Measurements from ENCODE around the gene RAB3GAP2. TPM values are rescaled to one million over a fixed set of nuclear protein-coding genes. Genes with fewer than 3 reads are reported as not detected.

Gene RAB3GAP2
- total and polyA plus RNA-seq, 9 donors, result 15.6 to 23.3 (median 19.3) TPM

DNA sequence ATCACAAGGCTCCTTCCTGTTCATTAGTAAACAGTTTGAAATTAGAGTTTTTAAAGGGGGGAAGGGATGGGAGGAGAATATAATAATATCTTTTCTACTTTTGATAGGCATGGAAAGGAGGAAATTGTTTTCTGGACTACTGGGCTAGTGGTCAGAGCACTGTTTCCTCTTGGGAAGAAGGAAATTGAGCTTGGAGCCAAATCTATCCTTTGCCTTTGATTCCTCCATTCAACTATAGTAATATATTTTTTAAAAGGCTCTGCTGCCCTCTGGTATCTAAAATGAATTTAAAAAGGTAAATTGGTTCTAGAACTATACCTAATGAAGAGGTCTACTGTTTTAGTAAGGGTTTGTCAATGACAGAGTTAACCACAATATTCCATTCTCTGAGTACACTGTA is 172.4 kb downstream of the RAB3GAP2 start:
- H3K4me3 ChIP-seq (ENCODE audit: low read length), result no peak overlapping the region
- H3K27ac ChIP-seq (ENCODE audit: low read length), result no peak overlapping the region
- DNase-seq, result no peak
- no peaks in the 10 kb centered on the region for H3K9me3 ChIP-seq (replicated peaks; ENCODE audit: control insufficient read depth, low read depth, low read length)
- peaks cover 7% of the 10 kb centered on the region for H3K4me1 ChIP-seq (ENCODE audit: control insufficient read depth, insufficient read depth, low read length)
- H3K36me3 ChIP-seq (ENCODE audit: control insufficient read depth, insufficient read depth, low read length), result peaks cover 33% of the 10 kb centered on the region
- H3K27me3 ChIP-seq (ENCODE audit: control insufficient read depth, insufficient read depth, low read length), result no peaks in the 10 kb centered on the region

Other genes with a start within 250 kb of the RAB3GAP2 start
- gene EPRS1, start 225.9 kb downstream of the RAB3GAP2 start, total RNA-seq, result 76.4 TPM
- 100 to 1,000 TPM in 2 of 8 donors, 10 to 100 TPM in 6; 71.9 to 102 (median 89.3) TPM for gene EPRS1, start 225.9 kb downstream of the RAB3GAP2 start, polyA plus RNA-seq (ENCODE audit: insufficient read depth in 1 of 8, insufficient read length in 8 of 8, low replicate concordance in 1 of 8)
- gene BPNT1, start 182.7 kb downstream of the RAB3GAP2 start, total RNA-seq, result 14.5 TPM
- 10 to 100 TPM; 19.8 to 33.5 (median 24.6) TPM for gene BPNT1, start 182.7 kb downstream of the RAB3GAP2 start, polyA plus RNA-seq (ENCODE audit: insufficient read depth in 1 of 8, insufficient read length in 8 of 8, low replicate concordance in 1 of 8)
- 46.3 TPM for gene IARS2, start 178.3 kb downstream of the RAB3GAP2 start, total RNA-seq
- 10 to 100 TPM; 45.3 to 53.0 (median 49.4) TPM for gene IARS2, start 178.3 kb downstream of the RAB3GAP2 start, polyA plus RNA-seq (ENCODE audit: insufficient read depth in 1 of 8, insufficient read length in 8 of 8, low replicate concordance in 1 of 8)